ENCODE measurements around the gene RBM33.

Gene RBM33

DNA sequence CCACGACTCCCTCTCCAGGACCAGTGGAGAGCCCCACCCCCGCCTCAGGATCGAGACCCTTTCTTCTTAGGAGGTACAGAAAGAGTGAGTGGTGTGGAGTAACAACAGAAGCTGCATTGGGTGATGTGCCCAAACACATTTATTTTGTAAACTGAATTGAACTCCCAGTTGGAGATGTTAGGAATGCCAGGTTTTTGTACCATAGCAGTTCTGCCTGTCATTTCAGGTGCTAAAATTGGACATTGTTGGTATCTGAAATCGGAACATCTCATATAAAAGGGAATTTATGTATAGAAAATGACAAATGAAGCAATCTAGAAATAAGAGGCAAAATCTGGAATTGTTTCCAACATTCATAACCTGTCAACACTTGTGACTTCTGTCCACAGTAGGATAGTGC is 93.1 kb downstream of the RBM33 start:
- Histone ChIP-seq H3K4me1 (ENCODE audit: insufficient read depth, low read length) (peaks cover 12% of the 10 kb centered on the region), H3K9me3 (ENCODE audit: control insufficient read depth, insufficient read depth, low read length) (no peaks in the 10 kb centered on the region), H3K9ac (ENCODE audit: low read depth, low read length) (no peak overlapping the region), H3K36me3 (ENCODE audit: insufficient read depth, low read length) (peaks cover 8% of the 10 kb centered on the region)

DNA sequence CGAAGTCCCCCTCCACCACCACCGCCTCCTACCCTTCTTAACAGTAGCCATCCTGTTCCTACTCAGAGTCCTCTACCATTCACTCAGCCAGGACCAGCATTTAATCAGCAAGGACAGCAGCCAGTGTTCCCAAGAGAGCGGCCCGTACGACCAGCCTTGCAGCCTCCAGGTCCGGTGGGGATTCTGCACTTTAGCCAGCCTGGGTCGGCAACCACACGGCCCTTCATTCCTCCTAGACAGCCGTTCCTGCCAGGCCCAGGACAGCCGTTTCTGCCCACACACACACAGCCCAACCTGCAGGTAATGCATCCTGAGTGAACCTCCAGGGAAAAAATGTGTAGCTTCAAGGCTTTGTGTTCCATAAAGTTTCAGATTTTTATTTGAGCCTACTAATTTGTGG is 93.6 kb downstream of the RBM33 start:
- peaks cover 12% of the 10 kb centered on the region for H3K4me1 ChIP-seq (ENCODE audit: insufficient read depth, low read length)
- H3K36me3 ChIP-seq (ENCODE audit: insufficient read depth, low read length): peaks cover 8% of the 10 kb centered on the region
- H3K9me3 ChIP-seq (ENCODE audit: control insufficient read depth, insufficient read depth, low read length): no peaks in the 10 kb centered on the region
- no peak overlapping the region for H3K9ac ChIP-seq (ENCODE audit: low read depth, low read length)

DNA sequence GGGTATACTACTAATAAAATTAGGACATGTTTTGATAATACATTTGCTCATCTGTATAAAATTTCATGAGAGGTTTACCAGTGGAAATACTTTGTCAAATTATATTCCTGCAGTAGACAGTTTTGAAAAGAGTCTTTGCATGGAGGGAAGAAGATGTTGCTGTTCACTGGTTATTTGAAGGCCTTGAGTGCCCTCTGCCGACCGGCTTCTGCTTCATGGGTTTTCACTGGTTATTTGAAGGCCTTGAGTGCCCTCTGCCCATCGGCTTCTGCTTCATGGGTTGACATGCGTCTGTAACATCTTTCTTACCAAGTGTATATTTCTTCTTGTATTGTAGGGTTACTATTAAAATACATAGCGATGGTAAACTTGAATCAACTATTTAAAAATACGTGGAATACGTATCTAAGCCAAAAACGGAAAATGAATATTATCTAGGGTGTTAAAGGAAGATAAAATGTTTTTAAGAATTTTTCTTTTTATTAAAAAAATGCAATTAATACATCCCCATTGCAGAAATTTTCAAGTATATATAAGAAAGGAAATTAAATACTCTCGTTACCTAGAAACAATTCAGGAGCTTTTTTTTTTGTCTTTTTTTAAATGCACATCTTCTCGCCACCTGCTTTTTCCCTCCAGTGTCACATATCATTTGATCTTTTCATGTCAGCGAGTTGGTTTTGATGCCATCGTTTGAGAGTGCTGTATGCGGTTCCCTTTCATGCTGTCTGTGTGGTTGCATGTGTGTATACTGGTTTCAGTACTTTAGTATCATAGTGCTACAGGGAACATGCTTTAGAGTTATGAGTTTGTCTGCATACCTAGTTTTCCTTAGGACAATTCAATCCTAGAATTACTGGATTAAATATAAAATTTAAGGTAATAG is 94.4 kb downstream of the RBM33 start:
- peaks cover 12% of the 10 kb centered on the region for H3K4me1 ChIP-seq (ENCODE audit: insufficient read depth, low read length)
- H3K9ac ChIP-seq (ENCODE audit: low read depth, low read length): no peak overlapping the region
- peaks cover 10% of the 10 kb centered on the region for H3K36me3 ChIP-seq (ENCODE audit: insufficient read depth, low read length)
- no peaks in the 10 kb centered on the region for H3K9me3 ChIP-seq (ENCODE audit: control insufficient read depth, insufficient read depth, low read length)

DNA sequence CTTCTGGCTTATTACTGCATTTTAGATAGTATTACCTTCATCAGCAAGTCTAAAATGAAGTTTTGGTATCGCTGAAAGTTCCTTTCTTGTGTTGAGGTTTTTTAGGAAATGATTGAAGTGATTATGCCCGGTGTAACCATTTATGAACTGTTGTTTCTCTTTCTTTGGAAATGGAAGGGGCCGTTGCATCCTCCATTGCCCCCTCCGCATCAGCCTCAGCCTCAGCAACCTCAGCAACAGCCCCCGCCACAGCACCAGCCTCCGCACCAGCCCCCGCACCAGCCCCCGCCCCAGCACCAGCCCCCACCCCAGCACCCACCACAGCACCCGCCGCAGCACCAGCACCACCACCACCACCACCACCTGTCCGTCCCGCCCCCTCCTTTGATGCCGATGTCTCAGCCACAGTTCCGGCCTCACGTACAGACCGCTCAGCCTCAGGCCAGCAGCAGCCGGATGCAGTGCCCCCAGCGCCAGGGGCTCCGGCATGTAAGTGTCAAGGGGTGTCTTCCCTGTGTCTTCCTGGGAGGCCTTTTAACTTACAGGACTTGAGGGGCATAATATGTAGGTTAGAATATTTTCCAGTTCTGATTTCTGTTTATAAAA is 95.2 kb downstream of the RBM33 start:
- Histone ChIP-seq H3K9me3 (ENCODE audit: control insufficient read depth, insufficient read depth, low read length) (no peaks in the 10 kb centered on the region), H3K36me3 (ENCODE audit: insufficient read depth, low read length) (peaks cover 15% of the 10 kb centered on the region), H3K4me1 (ENCODE audit: insufficient read depth, low read length) (peaks cover 12% of the 10 kb centered on the region), H3K9ac (ENCODE audit: low read depth, low read length) (no peak overlapping the region)

DNA sequence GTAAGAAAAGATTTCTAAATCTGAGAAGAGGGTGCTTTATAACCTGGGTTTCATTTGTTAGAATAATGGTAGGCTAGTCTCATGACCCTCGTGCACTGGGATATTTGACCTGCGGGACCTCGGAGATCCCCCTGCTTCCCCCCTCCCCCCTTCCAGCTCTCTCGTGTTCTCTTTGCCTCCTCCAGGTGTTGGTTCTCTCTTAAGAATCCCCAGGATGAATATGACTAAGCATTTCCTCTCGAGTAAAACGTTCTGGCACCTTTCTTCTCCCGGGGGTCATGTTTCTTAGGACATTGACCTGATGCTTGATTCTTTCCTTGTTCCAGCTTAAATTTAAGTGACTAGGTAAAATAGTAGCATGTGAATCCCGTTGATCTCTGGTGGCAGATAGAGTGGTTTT is 96.6 kb downstream of the RBM33 start:
- Histone ChIP-seq H3K36me3 (ENCODE audit: insufficient read depth, low read length) (peaks cover 23% of the 10 kb centered on the region), H3K9me3 (ENCODE audit: control insufficient read depth, insufficient read depth, low read length) (no peaks in the 10 kb centered on the region), H3K9ac (ENCODE audit: low read depth, low read length) (no peak overlapping the region), H3K4me1 (ENCODE audit: insufficient read depth, low read length) (peaks cover 12% of the 10 kb centered on the region)

DNA sequence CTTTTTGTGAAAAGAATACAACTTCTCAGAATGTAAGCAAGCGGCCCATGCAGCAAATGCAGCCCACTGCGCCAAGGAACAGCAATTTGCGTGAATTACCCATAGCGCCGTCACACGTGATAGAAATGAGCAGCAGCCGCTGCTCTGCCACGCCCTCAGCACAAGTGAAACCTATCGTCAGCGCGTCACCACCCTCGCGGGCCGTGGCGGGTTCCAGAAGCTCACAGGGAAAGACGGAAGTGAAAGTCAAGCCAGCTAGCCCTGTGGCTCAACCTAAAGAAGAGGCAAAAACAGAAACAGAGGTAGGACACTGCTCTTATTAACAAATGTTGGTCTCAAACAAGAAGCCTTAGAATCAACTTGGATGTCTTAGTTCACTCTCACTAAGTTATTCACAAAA is 97.3 kb downstream of the RBM33 start:
- H3K36me3 ChIP-seq (ENCODE audit: insufficient read depth, low read length): peaks cover 23% of the 10 kb centered on the region
- H3K4me1 ChIP-seq (ENCODE audit: insufficient read depth, low read length): peaks cover 12% of the 10 kb centered on the region
- H3K9ac ChIP-seq (ENCODE audit: low read depth, low read length): no peak overlapping the region
- H3K9me3 ChIP-seq (ENCODE audit: control insufficient read depth, insufficient read depth, low read length): no peaks in the 10 kb centered on the region

DNA sequence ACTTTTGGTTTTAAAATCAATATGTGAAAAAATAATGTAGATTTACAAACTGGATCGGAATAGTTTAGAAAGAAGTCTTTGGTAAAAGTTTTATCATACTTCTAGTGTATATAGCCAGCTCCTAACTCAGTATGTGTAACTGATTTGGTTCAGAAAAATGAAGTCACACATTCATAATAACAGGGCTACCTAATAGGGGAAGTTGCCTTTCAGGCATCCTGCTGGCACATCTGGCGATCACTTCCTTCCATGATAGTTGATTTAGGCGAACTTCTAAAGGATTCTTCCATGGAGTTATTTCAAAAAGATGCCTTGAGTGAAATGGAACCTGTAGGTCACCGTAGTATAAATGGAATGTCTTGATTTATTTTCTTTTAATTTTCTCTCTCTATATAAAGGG is 98.7 kb downstream of the RBM33 start:
- Histone ChIP-seq H3K9me3 (ENCODE audit: control insufficient read depth, insufficient read depth, low read length) (no peaks in the 10 kb centered on the region), H3K9ac (ENCODE audit: low read depth, low read length) (no peak overlapping the region), H3K4me1 (ENCODE audit: insufficient read depth, low read length) (peaks cover 12% of the 10 kb centered on the region), H3K36me3 (ENCODE audit: insufficient read depth, low read length) (peaks cover 23% of the 10 kb centered on the region)

DNA sequence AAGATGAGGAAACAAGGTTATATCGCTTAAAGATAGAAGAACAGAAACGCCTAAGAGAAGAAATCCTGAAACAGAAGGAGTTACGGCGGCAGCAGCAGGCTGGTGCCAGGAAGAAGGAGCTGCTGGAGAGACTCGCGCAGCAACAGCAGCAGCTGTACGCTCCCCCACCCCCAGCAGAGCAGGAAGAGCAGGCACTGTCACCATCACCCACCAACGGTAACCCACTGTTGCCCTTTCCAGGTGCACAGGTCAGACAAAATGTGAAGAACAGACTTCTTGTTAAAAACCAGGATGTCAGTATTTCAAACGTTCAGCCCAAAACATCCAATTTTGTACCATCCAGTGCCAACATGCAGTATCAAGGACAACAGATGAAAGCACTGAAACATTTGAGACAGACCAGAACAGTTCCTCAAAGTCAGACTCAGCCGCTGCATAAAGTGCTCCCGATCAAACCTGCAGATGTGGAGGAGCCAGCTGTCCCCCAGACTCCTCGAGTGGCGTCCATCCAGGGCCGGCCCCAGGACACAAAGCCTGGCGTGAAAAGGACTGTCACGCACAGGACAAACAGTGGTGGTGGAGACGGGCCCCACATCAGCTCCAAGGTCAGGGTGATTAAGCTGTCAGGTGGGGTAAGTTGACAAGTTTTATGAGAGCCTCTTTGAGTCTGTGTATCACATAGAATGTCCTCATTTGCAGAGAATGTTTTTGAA is 100.7 kb downstream of the RBM33 start:
- Histone ChIP-seq H3K9ac (ENCODE audit: low read depth, low read length) (no peak overlapping the region), H3K4me1 (ENCODE audit: insufficient read depth, low read length) (peaks cover 12% of the 10 kb centered on the region), H3K36me3 (ENCODE audit: insufficient read depth, low read length) (peaks cover 23% of the 10 kb centered on the region), H3K9me3 (ENCODE audit: control insufficient read depth, insufficient read depth, low read length) (no peaks in the 10 kb centered on the region)

DNA sequence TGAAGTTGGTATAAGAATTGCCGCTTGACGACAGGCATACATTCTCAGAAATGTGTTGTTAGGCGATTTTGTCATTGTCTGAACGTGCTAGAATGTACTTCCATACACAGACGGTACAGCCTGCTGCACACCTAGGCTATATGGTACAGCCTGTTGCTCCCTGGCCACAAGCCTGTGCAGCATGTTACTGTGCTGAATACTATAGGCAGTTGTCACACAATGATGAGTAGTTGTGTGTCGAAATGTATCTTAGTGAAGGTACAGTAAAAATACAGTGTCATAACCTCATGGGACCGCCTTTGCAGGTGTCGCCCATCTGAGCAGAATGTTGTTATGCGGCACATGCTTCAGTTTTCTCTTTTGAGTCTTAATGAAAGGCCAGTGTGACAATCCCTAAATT is 101.3 kb downstream of the RBM33 start:
- peaks cover 10% of the 10 kb centered on the region for H3K4me1 ChIP-seq (ENCODE audit: insufficient read depth, low read length)
- peaks cover 21% of the 10 kb centered on the region for H3K36me3 ChIP-seq (ENCODE audit: insufficient read depth, low read length)
- no peak overlapping the region for H3K9ac ChIP-seq (ENCODE audit: low read depth, low read length)
- H3K9me3 ChIP-seq (ENCODE audit: control insufficient read depth, insufficient read depth, low read length): no peaks in the 10 kb centered on the region

DNA sequence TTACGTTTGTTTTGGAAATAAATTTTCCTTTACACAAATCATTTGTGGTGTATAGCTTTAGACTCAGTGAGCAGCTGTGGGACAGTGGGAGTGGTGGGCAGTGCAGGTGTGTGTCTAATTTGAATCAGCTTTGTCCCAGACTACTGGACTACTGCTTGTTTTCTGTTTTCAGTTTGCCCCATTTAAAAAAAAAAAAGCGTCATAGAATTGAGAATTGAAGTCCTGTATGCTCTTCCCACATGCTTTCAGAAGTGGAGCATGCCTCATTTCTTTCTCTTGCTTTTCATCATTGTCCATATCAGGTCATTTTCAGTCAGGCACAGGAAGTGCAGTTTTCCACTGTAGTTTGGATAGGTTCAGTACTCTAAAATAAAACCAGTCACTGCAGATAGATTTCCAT is 101.7 kb downstream of the RBM33 start:
- Histone ChIP-seq H3K9ac (ENCODE audit: low read depth, low read length) (no peak overlapping the region), H3K36me3 (ENCODE audit: insufficient read depth, low read length) (peaks cover 21% of the 10 kb centered on the region), H3K9me3 (ENCODE audit: control insufficient read depth, insufficient read depth, low read length) (no peaks in the 10 kb centered on the region), H3K4me1 (ENCODE audit: insufficient read depth, low read length) (peaks cover 6% of the 10 kb centered on the region; the same call in 1 of the 2 replicates)

DNA sequence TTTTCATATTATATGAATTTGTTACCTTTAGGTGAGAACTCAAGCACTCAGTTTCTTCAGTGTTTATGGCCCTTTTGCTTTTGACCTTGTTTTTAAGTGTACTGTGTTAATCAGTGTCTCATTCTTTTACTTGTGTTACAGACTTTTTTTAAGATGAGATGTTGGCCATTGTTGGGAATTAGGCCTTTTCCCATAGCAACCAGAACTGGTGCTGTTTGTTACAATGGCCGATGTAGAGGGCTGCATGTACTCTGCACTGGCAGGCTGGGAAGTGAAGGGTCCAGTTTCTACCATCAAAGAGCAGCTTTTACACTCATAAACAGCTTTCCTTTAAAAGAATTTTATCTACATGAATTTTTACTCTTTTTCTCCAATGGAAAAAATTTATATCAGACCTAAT is 102.7 kb downstream of the RBM33 start:
- H3K4me1 ChIP-seq (ENCODE audit: insufficient read depth, low read length): no peaks in the 10 kb centered on the region
- peaks cover 15% of the 10 kb centered on the region for H3K36me3 ChIP-seq (ENCODE audit: insufficient read depth, low read length)
- H3K9me3 ChIP-seq (ENCODE audit: control insufficient read depth, insufficient read depth, low read length): no peaks in the 10 kb centered on the region; the same call in 1 of the 2 replicates
- H3K9ac ChIP-seq (ENCODE audit: low read depth, low read length): no peak overlapping the region

DNA sequence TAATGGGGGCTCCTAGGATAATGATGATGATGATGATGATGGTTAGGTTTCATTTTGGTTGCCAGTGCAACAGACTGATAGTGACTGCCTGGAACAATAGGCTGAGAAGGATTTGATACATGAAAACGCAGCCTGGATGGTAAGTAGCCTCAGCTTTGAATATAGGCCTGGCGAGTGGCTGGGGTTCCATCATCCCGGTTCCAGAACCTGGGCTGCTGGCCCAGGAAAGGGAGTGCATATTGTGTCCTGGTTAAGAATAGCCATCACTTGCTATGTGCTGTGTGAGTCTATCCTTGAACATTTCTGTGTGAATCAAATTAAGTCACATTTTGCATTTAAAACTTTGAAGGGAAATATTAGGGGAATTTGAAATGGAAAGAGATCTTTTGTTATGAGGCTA is 105.1 kb downstream of the RBM33 start:
- H3K4me1 ChIP-seq (ENCODE audit: insufficient read depth, low read length): peaks cover 3% of the 10 kb centered on the region; the same call in 1 of the 2 replicates
- no peak overlapping the region for H3K9ac ChIP-seq (ENCODE audit: low read depth, low read length)
- no peaks in the 10 kb centered on the region; the same call in 1 of the 2 replicates for H3K9me3 ChIP-seq (ENCODE audit: control insufficient read depth, insufficient read depth, low read length)
- 0 out of 2 replicates have a peak, but pooled peaks cover 8% of the 10 kb centered on the region for H3K36me3 ChIP-seq (ENCODE audit: insufficient read depth, low read length)

DNA sequence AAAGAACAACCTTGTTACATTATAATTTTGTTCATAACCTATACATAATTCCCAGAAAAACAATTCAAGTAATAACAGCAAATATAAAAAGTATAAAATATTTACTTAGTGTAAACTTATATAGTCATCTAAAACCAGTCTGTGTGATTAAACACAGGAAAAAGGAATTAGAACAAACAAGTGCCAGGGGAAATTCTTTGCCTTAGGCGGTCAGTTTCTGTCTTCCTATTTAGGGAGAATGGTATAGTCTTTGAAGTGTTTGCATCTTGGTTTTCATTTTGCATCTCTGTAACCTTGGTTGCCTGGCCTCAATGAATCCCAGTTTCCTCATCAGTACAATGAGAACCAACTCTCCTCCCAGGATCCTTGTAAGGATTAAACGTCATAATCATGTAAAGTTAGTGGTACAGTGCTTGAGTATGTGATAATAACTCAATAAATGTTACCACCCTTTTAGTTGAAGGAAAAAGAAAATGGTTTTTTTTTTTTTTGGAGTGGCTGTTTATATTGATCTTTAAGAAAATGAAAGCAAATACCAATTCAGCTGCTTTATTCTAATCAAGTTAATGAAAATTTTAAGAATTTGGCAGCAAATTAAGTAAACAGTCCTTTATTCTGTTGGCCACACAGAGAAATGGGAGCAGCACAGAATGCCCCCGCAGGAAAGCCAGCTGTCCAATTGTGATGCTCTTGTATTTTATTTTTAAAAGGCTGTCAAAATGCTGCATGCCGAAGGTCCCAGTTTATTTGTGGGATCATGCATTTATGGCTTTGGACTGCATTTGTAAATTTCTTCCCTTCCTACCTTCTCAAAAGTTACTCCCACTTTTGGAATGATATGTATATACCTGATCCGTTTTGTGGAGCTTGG is 106.0 kb downstream of the RBM33 start:
- no peak overlapping the region for H3K9ac ChIP-seq (ENCODE audit: low read depth, low read length)
- peaks cover 3% of the 10 kb centered on the region; the same call in 1 of the 2 replicates for H3K4me1 ChIP-seq (ENCODE audit: insufficient read depth, low read length)
- H3K9me3 ChIP-seq (ENCODE audit: control insufficient read depth, insufficient read depth, low read length): no peaks in the 10 kb centered on the region; the same call in 1 of the 2 replicates
- 0 out of 2 replicates have a peak, but pooled peaks cover under 1% of the 10 kb centered on the region for H3K36me3 ChIP-seq (ENCODE audit: insufficient read depth, low read length)

DNA sequence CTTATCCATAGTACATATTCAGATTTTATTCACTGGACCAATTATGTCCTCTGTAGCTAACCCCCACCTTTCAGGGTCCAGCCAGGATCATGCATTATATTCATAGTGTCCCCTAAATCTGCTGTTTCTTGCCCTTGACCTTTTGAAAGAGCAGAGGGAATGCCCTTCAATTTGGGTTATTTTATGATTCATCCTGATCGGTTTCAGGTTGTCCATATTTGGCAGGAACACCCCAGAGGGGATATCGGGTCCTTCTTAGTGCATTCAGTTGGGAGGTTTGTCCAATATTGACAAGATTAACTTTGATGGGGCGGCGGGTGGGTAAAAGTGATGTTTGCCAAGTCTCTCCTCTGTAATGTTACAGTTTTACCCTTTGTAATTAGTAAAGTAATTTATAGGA is 106.9 kb downstream of the RBM33 start:
- Histone ChIP-seq H3K9me3 (ENCODE audit: control insufficient read depth, insufficient read depth, low read length) (no peaks in the 10 kb centered on the region; the same call in 1 of the 2 replicates), H3K9ac (ENCODE audit: low read depth, low read length) (no peak overlapping the region), H3K4me1 (ENCODE audit: insufficient read depth, low read length) (peaks cover 3% of the 10 kb centered on the region; the same call in 1 of the 2 replicates), H3K36me3 (ENCODE audit: insufficient read depth, low read length) (no peaks in the 10 kb centered on the region)

Measured in ES-I3 (cell line).